Measurements from ENCODE around the gene PDLIM4. TPM values are rescaled to one million over a fixed set of nuclear protein-coding genes. Genes with fewer than 3 reads are reported as not detected.
A peak's percentile ranks its signal among the peaks of the same experiment; 100 is the strongest.

Gene PDLIM4, protein sequence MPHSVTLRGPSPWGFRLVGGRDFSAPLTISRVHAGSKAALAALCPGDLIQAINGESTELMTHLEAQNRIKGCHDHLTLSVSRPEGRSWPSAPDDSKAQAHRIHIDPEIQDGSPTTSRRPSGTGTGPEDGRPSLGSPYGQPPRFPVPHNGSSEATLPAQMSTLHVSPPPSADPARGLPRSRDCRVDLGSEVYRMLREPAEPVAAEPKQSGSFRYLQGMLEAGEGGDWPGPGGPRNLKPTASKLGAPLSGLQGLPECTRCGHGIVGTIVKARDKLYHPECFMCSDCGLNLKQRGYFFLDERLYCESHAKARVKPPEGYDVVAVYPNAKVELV
- total RNA-seq (2014; rRNA removed; shearing (Covaris generic)): 52.2 and 94.1 TPM in 2 replicates

DNA sequence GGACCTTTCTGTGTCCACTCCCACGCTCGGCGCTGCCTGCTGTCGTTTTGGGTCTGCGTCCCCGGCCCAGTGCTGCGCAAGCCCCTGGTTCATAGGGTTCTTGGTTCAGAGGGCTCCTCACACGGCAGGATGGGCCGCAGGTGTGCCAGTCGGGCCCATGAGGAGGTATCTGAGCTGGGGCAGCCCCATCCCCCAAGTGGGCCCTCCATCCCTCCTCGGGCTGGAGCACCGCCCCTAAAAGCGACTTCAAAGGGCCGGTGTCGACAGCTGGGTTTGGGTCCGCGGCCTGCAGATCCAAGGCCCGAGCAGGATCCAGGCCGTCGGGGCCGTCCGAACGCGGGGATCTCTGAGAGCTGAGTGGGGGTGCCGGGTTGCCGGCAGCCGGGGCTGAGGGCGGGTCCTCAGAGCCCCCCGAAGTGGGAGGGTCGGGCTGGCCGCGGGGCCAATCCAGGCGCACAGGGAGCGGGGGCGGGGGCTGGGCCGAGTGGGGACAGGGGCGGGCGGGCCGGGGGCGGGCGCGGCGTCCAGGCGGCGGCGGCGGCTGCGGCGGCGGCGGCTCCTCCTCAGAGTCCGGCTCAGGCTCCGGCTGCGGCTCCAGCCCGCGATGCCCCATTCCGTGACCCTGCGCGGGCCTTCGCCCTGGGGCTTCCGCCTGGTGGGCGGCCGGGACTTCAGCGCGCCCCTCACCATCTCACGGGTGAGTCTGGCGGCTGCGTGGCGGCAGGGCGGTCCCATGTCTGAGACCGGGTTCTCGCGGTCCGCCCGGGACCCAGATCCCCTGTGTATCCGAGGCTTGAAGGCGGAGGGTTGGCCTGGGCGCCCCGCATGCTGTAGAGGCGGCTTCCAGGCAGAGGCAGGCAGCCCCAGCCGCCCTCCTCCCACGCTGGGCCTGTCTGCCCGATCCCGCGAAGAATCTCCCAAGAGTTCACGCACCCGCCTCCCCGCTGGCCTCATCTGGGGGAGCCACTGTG, at the start of gene PDLIM4:
Gene PDLIM4 (plus strand): TSS at position 566 of the 971 bp plus-strand sequence. CDS start 39 bp downstream, at position 605.
- H3K4me3 ChIP-seq: peak within 1 kb of the TSS; percentile 80
- H3K9me3 ChIP-seq (replicated peaks): no peaks in the 10 kb centered on the region
- no peaks in the 10 kb centered on the region for H3K27me3 ChIP-seq (replicated peaks)
- peak; percentile 67 to 77 for DNase-seq (ENCODE audit: low read depth in 1 of 2, low spot score in 2 of 2)
- H3K4me1 ChIP-seq (replicated peaks): peaks cover 54% of the 10 kb centered on the region
- H3K36me3 ChIP-seq: peaks cover 30% of the 10 kb centered on the region
- H3K27ac ChIP-seq: peak within 1 kb of the TSS; percentile 77

DNA sequence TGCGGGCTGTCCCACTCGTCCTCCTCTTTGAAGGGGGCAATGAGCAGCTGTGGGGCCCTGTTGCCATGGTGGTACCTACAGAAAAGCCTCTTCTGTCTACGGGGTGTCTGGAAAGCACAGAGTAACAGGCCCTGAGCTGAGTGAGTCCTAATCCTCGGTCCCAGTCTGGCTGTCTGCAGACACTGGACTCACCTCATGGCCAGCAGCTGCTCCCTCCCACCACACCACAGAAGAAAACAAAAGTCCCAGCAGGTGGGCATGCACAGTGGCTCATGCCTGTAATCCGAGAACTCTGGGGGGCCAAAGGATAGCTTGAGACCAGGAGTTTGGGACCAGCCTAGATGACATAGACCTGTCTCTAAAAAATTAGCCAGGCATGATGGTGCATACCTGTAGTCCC, 49.7 kb upstream of the PDLIM4 start:
- Histone ChIP-seq H3K4me1 (replicated peaks) (no peaks in the 10 kb centered on the region), H3K36me3 (peaks cover 83% of the 10 kb centered on the region), H3K4me3 (no peak overlapping the region), H3K9me3 (replicated peaks) (no peaks in the 10 kb centered on the region), H3K27me3 (replicated peaks) (no peaks in the 10 kb centered on the region), H3K27ac (no peak overlapping the region)
- DNase-seq (ENCODE audit: low read depth in 1 of 2, low spot score in 2 of 2): no peak

DNA sequence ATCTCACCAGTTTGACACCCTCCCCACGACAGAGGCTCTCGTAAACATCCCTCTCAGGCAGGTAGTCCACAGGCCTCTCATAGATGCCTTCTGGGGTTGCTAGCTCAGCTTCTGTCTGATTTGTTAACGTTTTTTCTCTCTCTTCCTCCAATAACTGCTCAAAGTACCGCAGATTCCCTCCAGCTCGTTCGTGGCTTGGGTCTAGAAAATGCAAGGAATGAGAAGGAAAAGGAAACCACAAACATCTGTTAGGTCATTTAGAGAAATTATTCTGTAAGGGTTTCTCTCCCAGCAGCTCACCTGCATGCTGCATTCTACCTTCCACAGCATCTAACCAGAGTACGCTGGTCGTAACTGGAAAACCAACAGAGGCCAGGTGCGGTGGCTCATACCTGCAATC, 48.4 kb upstream of the PDLIM4 start:
- H3K27ac ChIP-seq: no peak overlapping the region
- no peak for DNase-seq (ENCODE audit: low read depth in 1 of 2, low spot score in 2 of 2)
- H3K9me3 ChIP-seq (replicated peaks): no peaks in the 10 kb centered on the region
- H3K4me3 ChIP-seq: no peak overlapping the region
- no peaks in the 10 kb centered on the region for H3K27me3 ChIP-seq (replicated peaks)
- no peaks in the 10 kb centered on the region for H3K4me1 ChIP-seq (replicated peaks)
- peaks cover 83% of the 10 kb centered on the region for H3K36me3 ChIP-seq

DNA sequence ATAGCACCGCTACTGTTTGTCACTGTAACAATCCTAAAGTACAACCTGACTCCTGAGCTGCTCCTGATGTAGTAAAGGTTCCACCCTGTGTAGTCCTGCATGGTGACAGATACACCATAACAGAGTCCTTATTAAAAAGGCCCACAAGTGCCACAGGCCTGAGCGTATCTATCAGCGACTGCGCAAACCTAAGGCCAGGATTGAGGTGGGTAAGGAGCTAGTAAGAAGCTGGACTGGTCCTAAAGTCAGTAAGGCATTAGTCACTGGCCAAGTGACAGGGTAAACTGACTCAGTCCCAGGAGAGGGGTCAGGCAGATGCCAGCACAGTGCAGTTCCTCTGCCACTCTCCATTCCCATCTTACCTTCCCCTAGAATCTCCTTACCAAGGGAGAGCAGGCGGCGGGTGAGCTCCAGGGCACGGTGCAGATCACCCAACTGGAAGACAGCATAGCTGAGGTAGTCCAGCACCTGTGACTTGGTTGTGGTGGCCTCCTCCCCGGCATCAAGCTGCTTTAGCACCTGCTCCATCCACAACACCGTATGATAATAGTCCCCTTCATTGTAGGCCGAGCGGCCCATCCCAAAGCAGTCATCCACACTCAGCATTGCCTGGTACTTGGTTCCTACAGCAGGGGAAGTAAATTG, 47.5 kb upstream of the PDLIM4 start:
- Histone ChIP-seq H3K27me3 (replicated peaks) (no peaks in the 10 kb centered on the region), H3K27ac (no peak overlapping the region), H3K4me1 (replicated peaks) (peaks cover 3% of the 10 kb centered on the region), H3K4me3 (no peak overlapping the region), H3K36me3 (peaks cover 83% of the 10 kb centered on the region), H3K9me3 (replicated peaks) (no peaks in the 10 kb centered on the region)
- no peak for DNase-seq (ENCODE audit: low read depth in 1 of 2, low spot score in 2 of 2)

DNA sequence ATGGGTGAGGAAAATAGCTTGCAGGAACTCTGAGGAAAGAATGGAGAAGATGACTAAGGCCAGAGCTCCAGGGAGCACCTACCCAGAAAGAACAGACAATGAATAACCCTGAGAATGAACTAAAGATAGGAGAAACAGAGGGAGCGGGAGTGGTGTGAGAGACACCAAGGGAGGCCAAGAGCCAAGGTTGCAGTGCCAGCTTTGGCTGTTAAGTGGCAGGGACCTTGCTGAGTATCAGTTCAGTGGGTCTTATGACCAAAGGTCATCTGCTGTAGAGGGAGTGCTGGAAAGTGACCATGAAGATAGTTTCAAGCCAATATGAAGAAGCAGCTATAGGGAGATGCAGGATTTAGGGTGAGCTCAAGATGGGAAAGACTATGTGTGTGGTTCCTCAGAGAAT, 46.6 kb upstream of the PDLIM4 start:
- H3K36me3 ChIP-seq: peaks cover 79% of the 10 kb centered on the region
- no peak overlapping the region for H3K27ac ChIP-seq
- no peaks in the 10 kb centered on the region for H3K27me3 ChIP-seq (replicated peaks)
- H3K9me3 ChIP-seq (replicated peaks): no peaks in the 10 kb centered on the region
- no peak overlapping the region for H3K4me3 ChIP-seq
- DNase-seq (ENCODE audit: low read depth in 1 of 2, low spot score in 2 of 2): no peak
- peaks cover 11% of the 10 kb centered on the region for H3K4me1 ChIP-seq (replicated peaks)

DNA sequence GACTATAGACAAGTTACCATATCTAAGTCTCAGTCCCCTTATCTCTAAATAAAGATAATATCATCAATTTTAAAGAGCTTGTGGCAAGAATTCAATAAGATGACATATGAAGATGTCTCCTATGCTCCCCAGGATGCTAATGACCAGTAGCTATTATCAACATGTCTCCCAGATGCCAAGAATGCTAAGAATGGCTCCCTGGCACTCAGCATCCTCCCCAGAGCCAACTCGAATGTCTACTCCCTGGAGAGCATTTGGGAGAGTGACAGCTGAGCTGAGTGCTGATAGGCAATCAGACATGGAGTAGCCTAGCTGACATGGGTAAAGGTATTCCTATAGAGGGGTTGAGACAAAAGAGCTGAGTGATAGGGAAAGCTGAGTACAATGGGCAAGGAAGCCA, 45.7 kb upstream of the PDLIM4 start:
- no peak overlapping the region for H3K27ac ChIP-seq
- no peaks in the 10 kb centered on the region for H3K9me3 ChIP-seq (replicated peaks)
- H3K4me1 ChIP-seq (replicated peaks): peaks cover 11% of the 10 kb centered on the region
- H3K27me3 ChIP-seq (replicated peaks): no peaks in the 10 kb centered on the region
- H3K4me3 ChIP-seq: no peak overlapping the region
- no peak for DNase-seq (ENCODE audit: low read depth in 1 of 2, low spot score in 2 of 2)
- peaks cover 81% of the 10 kb centered on the region for H3K36me3 ChIP-seq

DNA sequence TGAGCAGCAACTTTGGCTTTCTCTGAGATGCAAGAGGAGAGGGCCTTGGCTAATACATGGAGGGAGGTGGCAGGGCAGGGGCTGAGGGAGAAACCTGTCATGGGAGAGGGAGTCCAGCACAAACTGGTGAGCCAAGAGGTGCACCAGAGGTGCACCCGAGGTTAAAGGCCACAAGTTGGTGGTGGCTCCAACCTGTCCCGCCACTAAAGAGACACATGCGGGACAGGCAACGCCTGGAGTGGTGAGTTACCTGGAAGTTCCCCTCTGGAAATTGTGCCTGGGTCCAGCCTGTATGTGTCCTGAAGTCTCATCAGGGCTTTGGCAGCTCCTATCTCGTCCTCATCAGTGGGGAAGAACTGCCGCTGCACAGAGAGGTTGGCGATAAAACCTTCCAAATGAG, 43.8 kb upstream of the PDLIM4 start:
- no peaks in the 10 kb centered on the region for H3K27me3 ChIP-seq (replicated peaks)
- no peaks in the 10 kb centered on the region for H3K9me3 ChIP-seq (replicated peaks)
- peaks cover 11% of the 10 kb centered on the region for H3K4me1 ChIP-seq (replicated peaks)
- no peak overlapping the region for H3K4me3 ChIP-seq
- no peak for DNase-seq (ENCODE audit: low read depth in 1 of 2, low spot score in 2 of 2)
- peaks cover 83% of the 10 kb centered on the region for H3K36me3 ChIP-seq
- H3K27ac ChIP-seq: no peak overlapping the region

DNA sequence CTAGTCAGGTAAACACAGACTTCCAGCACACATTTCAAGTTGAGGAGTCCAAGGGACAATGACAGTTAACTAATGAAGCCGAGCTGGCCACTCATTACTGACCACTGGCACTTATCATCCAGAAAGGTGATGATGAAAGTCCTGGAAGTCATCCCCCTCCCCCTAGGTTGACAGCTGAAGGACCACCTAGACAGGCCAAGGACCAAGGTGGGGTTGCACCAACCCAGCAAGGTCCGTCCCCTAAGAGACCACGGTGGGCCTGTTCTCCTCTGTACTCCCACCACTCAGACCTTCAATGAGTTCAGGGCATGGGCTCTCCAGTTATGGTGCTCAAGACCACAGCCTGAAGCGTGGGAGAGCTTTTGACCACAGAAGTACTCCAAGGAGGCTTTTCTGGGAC, 43.0 kb upstream of the PDLIM4 start:
- H3K36me3 ChIP-seq: peaks cover 76% of the 10 kb centered on the region
- DNase-seq (ENCODE audit: low read depth in 1 of 2, low spot score in 2 of 2): no peak
- H3K9me3 ChIP-seq (replicated peaks): no peaks in the 10 kb centered on the region
- peaks cover 11% of the 10 kb centered on the region for H3K4me1 ChIP-seq (replicated peaks)
- H3K27me3 ChIP-seq (replicated peaks): no peaks in the 10 kb centered on the region
- no peak overlapping the region for H3K27ac ChIP-seq
- no peak overlapping the region for H3K4me3 ChIP-seq

DNA sequence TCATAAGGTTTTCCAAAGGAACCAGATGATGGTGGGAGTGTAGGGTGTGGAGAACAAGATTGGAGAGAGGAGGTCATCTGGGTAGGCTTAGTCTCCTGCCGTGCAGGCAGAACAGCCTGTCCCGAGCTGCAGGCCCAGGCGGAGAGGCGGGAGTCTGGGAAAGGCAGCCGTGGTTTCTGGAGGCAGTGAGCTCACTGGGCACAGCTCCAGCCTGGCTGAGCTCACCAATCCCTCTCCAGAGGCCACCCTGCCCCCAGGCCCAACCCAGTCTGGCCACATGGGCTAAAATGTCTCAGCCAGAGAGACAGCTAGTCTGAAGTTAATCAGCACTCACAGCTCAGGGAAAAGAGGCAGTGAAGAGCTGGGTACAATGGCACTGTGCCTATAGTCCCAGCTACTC, 42.2 kb upstream of the PDLIM4 start:
- no peaks in the 10 kb centered on the region for H3K27me3 ChIP-seq (replicated peaks)

DNA sequence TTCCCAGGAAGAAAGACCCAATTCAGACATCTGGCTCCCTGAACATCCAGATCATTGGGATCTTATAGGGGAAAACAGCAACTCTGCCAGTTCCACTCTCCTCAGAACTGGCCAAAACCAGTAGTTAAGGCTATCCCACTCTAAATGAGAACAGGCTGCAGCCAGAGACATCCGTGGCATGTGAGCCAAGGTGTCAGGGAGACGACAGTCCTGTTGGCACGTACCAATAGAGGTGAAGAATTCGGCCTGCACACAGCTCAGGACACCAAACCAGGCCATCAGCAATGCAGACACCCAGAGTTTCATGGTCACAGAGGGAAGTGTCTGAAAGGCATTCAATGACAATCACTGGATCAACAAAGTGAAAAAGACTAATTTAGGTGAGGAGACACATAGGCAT, 39.2 kb upstream of the PDLIM4 start:
- no peaks in the 10 kb centered on the region for H3K9me3 ChIP-seq (replicated peaks)
- H3K27me3 ChIP-seq (replicated peaks): no peaks in the 10 kb centered on the region
- H3K4me1 ChIP-seq (replicated peaks): peaks cover 11% of the 10 kb centered on the region
- no peak overlapping the region for H3K27ac ChIP-seq
- H3K36me3 ChIP-seq: peaks cover 46% of the 10 kb centered on the region
- no peak for DNase-seq (ENCODE audit: low read depth in 1 of 2, low spot score in 2 of 2)
- no peak overlapping the region for H3K4me3 ChIP-seq

More for the DNA sequence above, 42.2 kb upstream of the PDLIM4 start:
- H3K36me3 ChIP-seq: peaks cover 73% of the 10 kb centered on the region
- H3K4me1 ChIP-seq (replicated peaks): peaks cover 11% of the 10 kb centered on the region
- H3K4me3 ChIP-seq: no peak overlapping the region
- peak overlapping the region; percentile 19 for H3K27ac ChIP-seq
- H3K9me3 ChIP-seq (replicated peaks): no peaks in the 10 kb centered on the region
- peak; percentile 90 to 97 for DNase-seq (ENCODE audit: low read depth in 1 of 2, low spot score in 2 of 2)

DNA sequence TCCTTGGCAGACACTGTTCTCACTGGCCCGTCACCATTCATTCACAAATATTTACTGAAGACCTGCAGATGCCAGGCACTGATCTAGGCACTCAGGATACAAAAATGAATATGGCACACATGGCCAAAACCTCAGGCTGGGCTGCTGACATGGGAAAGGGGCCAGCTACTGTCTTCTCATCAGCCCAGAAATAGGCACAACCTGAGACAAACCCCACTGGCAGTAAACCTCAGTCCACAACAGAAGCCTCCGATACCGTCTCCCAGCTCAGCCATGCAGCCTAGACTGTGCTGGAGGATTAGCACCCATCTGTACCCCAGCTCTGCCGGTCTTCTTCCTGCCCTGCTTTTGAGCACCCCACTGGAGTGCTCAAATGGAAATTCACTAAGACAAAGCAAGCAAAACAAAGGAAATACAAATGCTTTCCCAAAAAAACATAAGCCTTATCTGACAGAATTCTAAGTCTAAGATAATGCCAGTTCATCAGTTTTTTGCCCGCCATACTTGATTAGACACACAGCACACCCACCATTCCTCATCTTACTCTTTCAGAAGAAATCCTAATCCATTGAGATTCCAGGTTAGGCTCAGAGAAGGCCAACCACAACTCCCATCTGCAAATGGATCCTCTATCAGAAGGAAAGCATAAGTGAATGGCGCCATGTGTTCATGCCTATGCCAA, 38.1 kb upstream of the PDLIM4 start:
- H3K4me3 ChIP-seq: no peak overlapping the region
- peaks cover 11% of the 10 kb centered on the region for H3K4me1 ChIP-seq (replicated peaks)
- no peaks in the 10 kb centered on the region for H3K27me3 ChIP-seq (replicated peaks)
- peaks cover 37% of the 10 kb centered on the region for H3K36me3 ChIP-seq
- H3K9me3 ChIP-seq (replicated peaks): no peaks in the 10 kb centered on the region
- DNase-seq (ENCODE audit: low read depth in 1 of 2, low spot score in 2 of 2): no peak
- no peak overlapping the region for H3K27ac ChIP-seq

DNA sequence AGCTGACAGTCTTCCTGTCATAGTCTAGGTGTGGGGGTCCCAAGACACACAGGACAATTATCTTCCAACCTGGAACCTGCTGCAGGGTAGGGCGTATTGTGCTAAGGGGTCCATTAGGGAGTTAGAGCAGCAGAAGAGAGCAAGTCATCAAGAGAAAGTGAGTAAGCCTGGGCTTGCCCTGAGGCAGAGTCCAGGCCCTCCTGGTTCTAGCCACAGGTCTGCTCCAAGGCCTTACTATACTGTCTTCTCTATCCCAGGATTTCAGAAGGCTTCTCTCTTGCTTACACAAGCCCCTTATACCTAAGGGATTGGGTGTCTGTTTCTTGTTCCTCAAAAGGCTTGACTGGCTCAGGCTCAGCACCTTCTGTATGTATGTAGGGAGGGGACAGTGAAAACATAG, 37.5 kb upstream of the PDLIM4 start:
- no peak for DNase-seq (ENCODE audit: low read depth in 1 of 2, low spot score in 2 of 2)
- H3K4me1 ChIP-seq (replicated peaks): peaks cover 13% of the 10 kb centered on the region

DNA sequence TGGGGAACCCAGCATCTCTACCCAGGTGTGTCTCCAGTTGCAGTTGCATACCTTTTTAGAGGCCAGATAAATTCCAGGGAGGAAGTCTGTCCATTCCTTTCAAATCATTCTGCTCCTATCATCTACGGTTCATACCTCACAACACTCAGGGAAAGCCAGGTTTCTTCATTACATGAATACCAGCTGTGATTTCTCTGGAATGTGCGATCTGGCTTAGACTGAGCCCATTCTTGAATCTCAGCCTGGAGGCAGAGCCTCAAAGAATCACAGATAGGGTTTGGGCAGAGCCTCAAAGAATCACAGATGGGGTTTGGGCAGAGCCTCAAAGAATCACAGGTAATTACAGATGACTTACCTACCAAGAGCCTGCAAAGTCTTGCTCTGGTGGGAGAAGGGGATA, 37.0 kb upstream of the PDLIM4 start:
- Histone ChIP-seq H3K4me3 (no peak overlapping the region), H3K27me3 (replicated peaks) (no peaks in the 10 kb centered on the region), H3K27ac (no peak overlapping the region), H3K9me3 (replicated peaks) (no peaks in the 10 kb centered on the region), H3K4me1 (replicated peaks) (peaks cover 13% of the 10 kb centered on the region), H3K36me3 (peaks cover 31% of the 10 kb centered on the region)
- no peak for DNase-seq (ENCODE audit: low read depth in 1 of 2, low spot score in 2 of 2)

More for the DNA sequence above, 37.5 kb upstream of the PDLIM4 start:
- Histone ChIP-seq H3K27me3 (replicated peaks) (no peaks in the 10 kb centered on the region), H3K9me3 (replicated peaks) (no peaks in the 10 kb centered on the region), H3K4me3 (no peak overlapping the region), H3K27ac (no peak overlapping the region), H3K36me3 (peaks cover 33% of the 10 kb centered on the region)

Data from SJSA1 (cell line).